Head of caudate nucleus (tissue), 42 donors: Measurements from ENCODE around the gene MPG.

Experiments
- DNase-seq, 42 donors: peaks; one replicate each; pipeline versions ENCODE4 v3.0.0 to v3.0.0-alpha.2; 2020 to 2021; ENCODE audit warnings: mixed read lengths in 7 of 42
- intact Hi-C: fragments of 100-400 bp; cut with DNase I; formaldehyde crosslinking; loops from one replicate; pipeline ENCODE4 v1.15.0; 2022

The MPG gene

DNA sequence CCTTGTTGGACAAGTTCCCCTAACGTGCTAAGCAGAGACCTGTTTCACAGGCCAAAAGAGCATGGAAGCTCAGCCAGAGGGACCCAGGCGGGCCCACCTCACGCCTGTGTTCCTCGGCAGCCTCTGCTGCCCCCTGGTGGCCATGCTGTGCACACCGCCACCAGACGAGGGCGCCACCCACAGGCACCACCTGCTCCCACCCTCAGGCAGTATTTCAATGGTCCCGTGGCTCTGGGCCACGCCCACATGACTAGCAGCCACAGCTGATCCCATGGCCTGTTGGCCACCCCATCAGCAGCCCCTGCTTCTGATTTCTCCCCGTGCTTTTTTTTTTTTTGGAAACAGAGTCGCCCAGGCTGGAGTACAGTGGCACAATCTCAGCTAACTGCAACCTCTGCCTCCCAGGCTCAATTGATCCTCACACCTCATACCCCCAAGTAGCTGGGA, 18.9 kb downstream of the MPG start:
- intact Hi-C loops: loop anchor here (2.0 kb wide), 1 partner anchor 30 kb away; no protein-coding TSS in a partner anchor
- DNase-seq: peak; percentile 71 to 95 (median 90)

DNA sequence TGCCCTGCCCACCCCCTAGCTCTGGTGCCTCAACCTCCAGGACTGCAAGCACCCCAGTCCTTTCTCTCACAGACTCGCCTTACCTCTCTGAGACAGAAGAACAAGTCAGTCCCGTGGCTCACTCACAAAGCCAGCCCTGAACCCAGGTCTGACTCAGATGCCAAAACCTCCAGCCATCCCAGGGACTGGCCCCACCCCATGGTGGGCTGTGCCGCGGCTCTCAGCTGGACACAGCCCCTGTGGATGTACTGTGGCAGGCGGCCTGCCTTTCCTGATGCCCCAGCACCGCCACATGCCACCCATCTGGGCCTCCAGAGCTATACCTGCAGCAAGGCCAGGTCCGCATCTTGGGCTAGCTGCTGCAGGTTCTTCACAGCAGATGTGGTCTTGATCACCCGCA, 19.8 kb downstream of the MPG start:
- intact Hi-C loops: loop anchor here (2.0 kb wide), 1 partner anchor 31 kb away; no protein-coding TSS in a partner anchor
- DNase-seq: no peak

DNA sequence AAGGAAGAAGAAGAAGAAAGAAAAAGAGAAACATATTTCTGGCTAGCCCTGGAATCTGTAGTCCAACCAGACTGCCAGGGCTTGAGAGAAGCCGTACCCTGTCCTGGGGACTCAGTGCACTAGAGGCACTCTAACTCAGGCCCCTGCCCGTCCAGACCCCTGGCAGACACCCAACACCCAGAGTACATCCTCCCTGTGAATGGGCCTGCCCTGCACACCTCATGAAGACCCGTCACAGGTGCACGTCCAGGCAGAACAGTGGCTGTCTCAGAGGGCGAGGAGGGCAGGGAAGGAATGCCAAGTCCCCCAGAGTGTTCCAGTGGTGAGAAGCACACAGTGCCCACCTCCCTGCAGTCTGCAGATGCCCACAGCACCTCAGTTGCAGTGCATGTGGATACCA, 23.0 kb downstream of the MPG start:
- intact Hi-C loops: no loop called here
- no peak for DNase-seq

DNA sequence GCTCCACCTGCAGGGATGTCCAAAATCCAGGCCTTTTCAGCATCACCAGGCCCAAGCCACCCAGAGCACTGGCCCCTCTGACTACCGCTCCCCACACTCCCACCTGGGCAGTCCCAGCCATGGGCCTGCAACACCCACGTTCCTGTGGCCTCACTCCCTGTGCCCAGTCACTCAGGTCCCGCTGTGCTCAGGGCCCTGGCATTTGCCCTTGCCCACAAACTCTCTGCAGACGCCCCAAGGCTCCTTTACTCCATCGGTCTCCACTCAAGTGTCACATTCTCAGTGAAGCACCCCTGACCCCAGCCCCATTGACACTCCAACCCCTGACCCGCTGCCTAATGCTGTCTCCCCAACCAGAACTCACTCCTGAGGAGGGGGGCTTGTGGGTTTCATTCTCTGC, 23.6 kb downstream of the MPG start:
- intact Hi-C loops: no loop called here
- DNase-seq: no peak

DNA sequence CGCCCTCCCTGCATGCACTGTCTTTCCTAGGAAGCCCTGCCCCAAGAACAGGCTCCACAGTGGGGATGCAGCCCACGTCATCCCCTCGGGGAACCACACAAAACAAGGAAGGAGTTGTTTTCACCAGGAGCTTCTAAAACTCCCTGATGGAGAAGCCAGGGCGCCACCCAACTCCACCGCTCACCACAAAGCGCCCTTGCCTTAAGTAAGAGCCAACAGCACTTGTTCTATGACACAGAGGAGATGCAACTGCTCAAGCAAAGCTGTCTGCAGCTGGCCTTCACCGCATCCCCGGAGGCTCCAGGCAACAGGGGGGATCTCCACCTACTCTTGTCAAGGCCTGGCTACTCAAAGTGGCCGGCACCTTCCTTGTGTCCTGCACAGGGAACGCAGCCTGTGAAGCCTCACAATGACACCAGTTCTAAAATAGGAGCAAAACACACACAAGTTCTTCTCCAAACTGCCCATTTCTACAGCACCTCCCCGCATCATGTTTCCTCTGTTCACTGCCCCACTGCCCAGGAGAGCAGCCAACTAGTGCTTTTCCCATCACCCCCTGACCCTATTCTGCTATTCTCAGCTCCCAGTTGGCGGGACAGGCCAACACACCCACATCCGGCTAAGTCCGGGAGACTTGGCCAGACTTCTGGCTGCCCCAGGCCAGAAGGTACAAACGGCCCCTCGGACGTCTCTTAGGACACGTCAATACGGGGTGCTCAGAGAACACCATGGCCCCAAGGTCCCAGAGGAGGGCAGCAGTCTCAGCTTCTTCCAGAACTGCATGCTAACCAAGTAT, 24.2 kb downstream of the MPG start:
- DNase-seq: peak in 16 of 42 donors; percentile 29 to 70 (median 60)
- intact Hi-C loops: no loop called here

DNA sequence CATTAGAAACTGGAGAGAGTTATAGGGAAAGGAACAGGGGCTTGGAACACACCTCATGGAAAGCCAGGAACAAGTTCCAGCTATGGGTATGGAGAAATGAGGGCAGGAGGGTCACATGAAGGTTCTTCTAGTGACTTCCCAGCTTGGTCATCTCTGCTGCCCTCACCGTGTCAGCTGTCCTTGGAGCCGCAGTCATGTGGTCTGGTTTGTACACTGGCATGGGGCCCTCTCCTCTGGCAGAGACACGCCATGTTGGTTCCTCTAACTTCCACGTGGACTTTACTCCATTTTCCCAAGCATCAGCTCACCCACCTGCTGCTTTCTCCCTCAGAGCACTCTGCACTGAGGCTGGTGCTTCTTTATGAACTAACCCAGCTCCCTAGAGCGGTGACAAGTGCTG, 26.3 kb downstream of the MPG start:
- no peak for DNase-seq

DNA sequence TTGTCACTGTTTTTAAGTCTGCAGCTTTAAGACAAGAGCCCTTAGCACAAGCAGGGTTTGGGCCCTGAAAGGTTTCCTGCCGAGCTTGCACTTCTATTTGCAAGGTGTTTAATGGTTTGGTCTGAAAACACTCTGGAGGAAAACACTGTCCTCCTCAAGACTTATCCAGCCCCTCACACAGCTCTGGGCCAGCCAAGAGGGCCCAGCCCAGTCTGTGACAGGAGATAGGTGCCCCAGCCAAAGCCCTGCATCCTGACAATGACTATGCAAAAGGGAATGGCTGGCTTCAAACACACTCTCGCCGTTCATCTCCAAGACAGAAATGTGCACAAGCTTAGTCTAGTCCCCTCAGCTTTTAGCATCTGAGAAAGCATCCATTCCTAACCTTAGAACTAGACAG, 26.9 kb downstream of the MPG start:
- no peak for DNase-seq
- intact Hi-C loops: no loop called here

More for the DNA sequence above, 26.3 kb downstream of the MPG start:
- intact Hi-C loops: no loop called here

DNA sequence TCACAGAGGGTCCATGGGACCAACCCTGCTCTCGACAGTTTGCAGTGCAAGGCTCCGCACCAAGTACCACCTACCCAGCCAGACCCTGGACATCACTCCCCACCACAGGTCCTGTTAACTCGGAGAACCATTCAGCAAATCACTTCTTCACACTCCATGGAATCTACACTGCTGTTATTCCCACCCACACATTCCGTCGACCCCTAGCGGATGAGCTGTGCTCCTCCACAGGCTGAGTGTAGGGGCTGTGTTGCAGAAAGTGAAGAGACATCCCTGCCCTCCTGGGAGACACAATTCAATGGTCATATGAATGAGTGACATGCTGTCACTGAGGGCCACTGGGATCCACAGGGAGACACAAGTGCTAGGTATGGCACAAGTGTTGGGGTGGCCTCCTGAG, 27.5 kb downstream of the MPG start:
- intact Hi-C loops: no loop called here
- DNase-seq: no peak

DNA sequence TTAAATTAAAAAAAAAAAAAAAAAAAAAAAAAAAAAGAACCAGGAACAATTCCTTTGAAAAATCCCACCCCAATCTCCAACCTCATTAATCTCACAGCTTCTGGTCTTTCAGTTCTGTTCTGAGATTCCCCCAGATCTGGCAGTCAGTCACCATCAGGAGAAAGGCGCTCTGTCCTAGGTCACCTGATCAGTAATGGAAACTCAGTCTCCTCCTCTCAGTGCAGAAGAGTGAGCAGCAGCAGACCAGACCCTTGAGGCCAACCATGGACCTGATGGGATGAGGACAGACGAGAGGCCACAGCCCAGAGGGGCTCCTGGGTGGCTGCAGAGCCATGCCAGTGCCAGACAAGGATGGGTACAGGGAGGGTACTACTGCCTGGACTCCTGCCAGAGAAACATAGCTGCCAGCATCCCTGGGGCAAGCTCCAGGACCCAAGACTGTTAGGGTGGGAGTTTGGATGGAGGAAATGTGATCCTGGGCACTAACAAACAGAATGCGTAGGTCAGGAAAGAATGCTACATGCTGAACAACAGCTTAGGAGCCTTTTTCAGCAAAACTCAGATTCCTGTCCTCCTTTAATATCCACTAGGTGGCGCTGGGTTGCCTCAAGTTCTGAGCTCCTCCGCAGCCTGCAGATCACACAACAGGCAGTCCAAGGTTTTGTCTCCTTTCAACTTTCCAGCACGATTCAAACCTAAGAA, 28.7 kb downstream of the MPG start:
- peak in 39 of 42 donors; percentile 41 to 87 (median 73) for DNase-seq
- intact Hi-C loops: loop anchor here (2.0 kb wide), 1 partner anchor 74 kb away; the partner anchor contains the start of gene HBQ1

DNA sequence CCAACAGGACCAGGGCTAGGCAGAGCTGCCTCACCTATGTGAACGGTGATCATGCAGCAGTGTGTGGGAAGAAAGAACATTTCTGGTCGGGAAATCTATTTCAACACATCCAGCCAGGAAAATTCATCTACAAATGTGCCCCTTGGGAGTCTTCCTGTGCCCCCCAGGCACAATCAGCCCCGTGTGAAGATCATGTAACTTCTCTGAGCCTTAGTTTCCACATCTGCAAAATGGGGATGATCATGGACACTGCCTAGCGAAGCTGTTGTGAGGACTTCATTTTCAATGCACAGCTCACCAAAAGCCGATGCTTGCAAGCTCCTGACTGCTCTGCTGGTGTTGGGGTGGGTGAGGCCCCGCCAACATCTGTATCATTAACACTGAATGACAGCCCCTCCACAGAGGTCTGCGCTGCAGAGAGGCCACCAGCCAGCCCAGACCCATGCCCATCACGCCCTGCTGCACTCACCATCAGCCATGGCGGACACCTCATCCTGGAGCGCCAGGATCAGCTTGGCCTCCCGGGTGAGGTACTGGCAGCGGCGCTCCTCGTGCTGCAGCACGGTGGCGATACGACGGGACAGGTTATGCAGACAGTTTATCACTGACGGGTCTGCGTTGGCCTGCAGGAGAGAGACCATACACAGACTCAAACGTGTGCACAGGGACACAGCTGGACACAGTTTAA, 34.3 kb downstream of the MPG start:
- intact Hi-C loops: no loop called here
- no peak for DNase-seq

DNA sequence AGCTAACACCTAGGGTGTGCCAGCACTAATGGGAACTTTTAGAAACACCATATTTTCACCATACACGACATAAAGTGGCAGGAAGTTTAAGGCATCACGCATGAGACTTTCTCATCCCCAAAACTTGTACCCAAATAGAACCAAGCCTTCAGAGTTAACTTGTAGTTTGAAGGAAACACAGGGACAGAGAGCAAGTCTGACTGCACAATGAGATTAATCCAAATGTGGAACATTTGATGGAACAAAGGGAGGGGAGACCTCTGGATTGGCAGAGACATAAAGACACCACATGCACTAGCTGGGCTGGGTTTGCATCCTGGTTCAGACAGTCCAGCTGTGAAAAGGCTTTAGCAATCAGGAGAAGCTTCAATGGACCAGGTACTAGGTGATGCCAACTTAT, 36.3 kb downstream of the MPG start:
- no peak for DNase-seq
- intact Hi-C loops: no loop called here

DNA sequence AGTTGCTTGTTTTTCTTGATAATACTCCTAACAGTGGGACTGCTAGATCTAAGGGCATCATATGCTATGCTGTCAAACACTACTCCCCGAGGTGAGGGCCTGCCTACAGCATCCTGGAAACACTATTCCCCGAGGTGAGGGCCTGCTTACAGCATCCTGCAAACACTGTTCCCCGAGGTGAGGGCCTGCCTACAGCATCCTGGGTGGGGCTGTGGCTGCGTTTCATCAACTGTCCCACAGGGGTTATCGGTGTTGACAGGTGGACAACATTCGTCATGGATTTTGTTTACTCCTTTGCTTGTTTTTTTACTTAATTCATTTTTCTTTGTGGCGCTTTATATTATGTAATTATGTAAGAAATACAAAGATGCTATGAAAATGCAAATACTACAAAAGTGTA, 38.0 kb downstream of the MPG start:
- intact Hi-C loops: no loop called here
- no peak for DNase-seq

DNA sequence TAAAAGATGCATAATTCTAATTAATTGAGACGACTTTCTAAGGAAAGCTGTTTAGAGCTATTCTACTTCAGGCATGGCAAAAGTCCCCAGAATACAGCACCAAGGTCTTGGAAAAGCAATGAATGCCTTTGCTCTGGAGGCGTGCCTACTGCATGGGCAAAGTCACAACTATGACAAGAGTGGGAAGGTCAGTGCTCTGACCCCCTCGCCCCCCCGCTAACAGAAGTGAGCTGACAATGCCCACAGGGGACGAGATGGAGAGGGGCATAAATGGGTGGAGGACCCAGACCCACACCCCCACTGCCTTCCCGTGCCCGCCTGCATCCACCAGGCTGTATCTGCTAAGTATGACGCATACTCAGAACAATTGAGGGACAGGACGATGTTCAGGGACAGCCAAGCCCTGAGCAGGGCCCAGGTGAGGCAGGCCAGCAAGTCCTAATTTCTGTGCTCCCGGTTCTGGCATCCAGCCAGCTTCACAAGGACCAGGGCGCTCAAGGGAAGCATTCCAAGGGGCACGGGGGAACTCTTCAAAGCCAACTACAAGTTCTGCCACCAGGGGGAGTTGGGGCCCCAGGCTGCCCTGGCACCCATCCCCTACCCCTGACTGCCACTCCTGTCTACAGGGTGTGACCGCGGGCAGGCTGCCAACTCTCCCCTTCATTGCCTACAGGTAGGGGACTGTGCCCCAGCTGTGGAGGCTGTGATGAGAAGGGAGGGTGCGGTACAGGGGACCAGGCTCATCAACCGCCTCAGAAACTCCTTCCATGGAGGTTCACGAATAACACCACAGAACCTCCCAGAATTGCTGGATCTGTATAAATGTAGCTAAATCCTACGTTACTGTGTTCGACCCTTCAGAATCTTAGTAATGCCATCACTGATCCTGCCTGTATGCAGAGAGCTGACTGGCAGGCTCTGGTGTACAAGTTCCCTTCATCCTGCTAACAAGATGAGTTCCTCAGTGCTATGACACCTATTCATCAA, 39.6 kb downstream of the MPG start:
- DNase-seq: peak in 22 of 42 donors; percentile 12 to 73 (median 48)
- intact Hi-C loops: no loop called here

DNA sequence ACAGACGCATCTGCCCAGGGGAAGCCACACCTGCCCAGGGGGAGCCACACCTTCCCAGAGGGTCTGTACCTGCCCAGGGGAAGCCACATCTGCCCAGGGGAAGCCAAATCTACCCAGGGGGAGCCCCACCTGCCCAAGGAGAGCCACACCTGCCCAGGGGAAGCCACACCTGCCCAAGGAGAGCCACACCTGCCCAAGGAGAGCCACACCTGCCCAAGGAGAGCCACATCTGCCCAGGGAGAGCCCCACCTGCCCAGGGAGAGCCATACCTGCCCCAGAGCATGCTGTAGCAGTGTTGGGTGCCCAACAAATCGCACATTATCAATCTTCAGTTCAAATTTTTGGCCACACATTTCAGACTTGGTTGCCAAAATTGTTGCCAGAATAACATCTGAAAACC, 40.8 kb downstream of the MPG start:
- no peak for DNase-seq
- intact Hi-C loops: no loop called here

DNA sequence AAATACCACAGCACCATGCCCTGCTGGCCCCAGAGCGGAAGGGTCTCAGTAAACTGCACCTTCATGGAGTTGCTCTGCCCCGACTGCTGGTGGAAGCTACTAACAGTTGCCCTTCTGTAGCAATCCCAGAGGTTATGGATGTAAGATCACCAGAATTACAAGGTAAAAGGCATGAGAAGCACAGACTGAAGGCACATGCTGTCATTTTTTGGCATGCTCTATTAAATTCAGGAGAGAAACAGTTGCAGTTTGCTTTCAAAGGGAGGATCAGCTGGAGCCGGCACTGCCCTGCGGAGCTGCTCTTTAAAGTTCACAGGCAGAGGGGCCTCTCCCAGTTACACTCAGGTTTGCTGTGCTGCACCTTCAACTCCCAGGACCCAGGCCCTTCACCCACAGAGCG, 41.3 kb downstream of the MPG start:
- intact Hi-C loops: no loop called here
- no peak for DNase-seq

DNA sequence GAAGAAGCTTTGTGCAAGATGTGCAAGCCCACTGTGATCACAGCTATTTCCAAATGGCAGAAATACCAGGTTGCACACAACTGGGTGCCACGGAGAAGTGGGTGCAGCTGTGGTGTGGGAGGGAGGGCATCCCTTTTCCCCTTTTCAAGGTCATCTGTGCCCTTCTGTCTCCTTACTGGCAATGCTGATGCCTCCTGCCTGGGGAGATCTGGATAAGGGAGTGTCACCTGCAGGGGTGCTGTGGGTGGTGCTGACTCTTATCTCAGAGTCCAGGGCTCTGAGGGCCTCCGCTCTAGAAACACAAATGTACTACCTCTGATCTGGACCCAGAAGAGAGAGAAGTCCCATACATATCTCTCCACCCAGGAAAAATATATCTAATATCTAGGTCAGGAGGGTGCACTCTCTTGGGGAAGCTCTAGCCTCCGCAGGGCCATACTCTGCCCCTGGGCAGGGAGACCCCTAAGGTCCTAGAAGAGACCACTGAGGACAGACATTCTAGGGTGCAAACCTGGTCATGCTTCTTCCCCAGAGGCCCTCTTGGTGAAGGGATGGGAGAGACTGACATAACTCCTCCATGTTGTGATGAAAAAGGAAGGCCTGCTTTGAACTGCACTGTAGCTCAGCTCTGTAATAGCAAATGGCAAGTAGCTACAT, 41.9 kb downstream of the MPG start:
- no peak for DNase-seq
- intact Hi-C loops: no loop called here

DNA sequence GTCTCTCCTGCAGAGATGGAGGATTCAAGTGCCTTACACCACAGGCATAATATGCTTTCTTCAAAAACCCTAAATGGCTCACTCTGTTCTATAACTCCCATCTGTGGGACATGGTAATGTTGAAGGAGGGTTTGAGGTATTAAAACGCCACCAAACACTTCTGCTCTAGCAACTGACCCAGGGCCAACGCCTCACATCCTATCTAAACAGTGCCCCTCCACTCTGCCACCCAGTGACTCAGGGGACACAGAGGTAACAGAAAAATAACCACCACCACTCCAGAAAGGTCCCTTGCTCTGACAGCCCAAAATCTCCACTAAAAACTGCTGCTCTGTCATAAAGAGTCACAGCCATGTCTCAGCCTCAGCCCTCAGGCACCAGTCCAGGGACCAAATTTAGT, 42.7 kb downstream of the MPG start:
- intact Hi-C loops: no loop called here
- DNase-seq: no peak

DNA sequence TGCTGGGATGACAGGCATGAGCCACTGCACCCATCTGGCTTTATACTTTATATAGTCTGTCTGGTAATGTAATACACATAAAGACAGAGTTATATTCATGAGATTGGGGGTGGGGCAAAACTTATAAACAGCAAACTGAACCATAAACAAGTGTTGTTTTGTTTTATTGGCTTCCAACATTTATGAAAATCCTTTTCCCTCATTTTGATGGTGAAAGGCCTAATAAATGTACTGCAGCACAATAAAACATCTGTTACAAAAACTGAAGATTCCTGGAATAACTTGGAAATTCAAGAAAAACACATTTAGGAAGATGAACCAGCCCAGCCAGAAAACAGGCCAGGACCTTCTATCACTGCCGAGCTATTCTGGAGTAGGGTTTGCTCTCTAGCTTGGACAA, 44.3 kb downstream of the MPG start:
- intact Hi-C loops: no loop called here

More for the DNA sequence above, 44.3 kb downstream of the MPG start:
- no peak for DNase-seq
